Activated B cell treated with CpG ODN at 0.5 μM for 24 hours (primary cell): ENCODE measurements around the gene PALM3. TPM values are rescaled to one million over a fixed set of nuclear protein-coding genes. Genes with fewer than 3 reads are reported as not detected.
"Not testable (repeated sequence)": the region's sequence is repeated elsewhere in the genome, so short reads cannot be mapped to it uniquely, and the experiment has no call there.

ENCODE experiments used
- ATAC-seq: fragments of 200-7000 bp; cut with Tn5 transposase; one replicate; pipeline ENCODE4 v1.10.0; 2021; ENCODE audit warnings: low read depth, mild to moderate bottlenecking, moderate library complexity
- CTCF ChIA-PET: fragments of 350-600 bp; sonication (Branson Sonifier 250); formaldehyde crosslinking; loops from one replicate; lab custom pipeline; 2021; ENCODE audit warnings: antibody characterized with exemption; lab: Charles Lee
- POLR2A ChIA-PET: fragments of 350-600 bp; sonication (Branson Sonifier 250); formaldehyde crosslinking; loops from one replicate; lab custom pipeline; 2021; ENCODE audit warnings: antibody characterized with exemption; lab: Charles Lee
- DNase-seq: peaks from one replicate; pipeline ENCODE4 v3.0.0; 2022
- H3K27ac Mint-ChIP-seq: one replicate; pipeline ENCODE4 v1.8.0; 2020; ENCODE audit warnings: mixed read lengths
- H3K27me3 Mint-ChIP-seq: one replicate; pipeline ENCODE4 v1.8.0; 2021; ENCODE audit warnings: mixed read lengths
- H3K36me3 Mint-ChIP-seq: one replicate; pipeline ENCODE4 v1.8.0; 2021; ENCODE audit warnings: low read depth, mixed read lengths
- H3K4me1 Mint-ChIP-seq: one replicate; pipeline ENCODE4 v1.8.0; 2021; ENCODE audit warnings: mixed read lengths
- H3K4me3 Mint-ChIP-seq: one replicate; pipeline ENCODE4 v1.8.0; 2020; ENCODE audit warnings: mild to moderate bottlenecking, mixed read lengths
- H3K9me3 Mint-ChIP-seq: one replicate; pipeline ENCODE4 v1.8.0; 2020; ENCODE audit warnings: mixed read lengths
- CTCF ChIP-seq: fragments of 200-600 bp; IDR thresholded peaks from one replicate; pipeline ENCODE4 v1.8.0; 2022; ENCODE audit warnings: antibody characterized with exemption, mild to moderate bottlenecking
- intact Hi-C: fragments of 100-400 bp; cut with micrococcal nuclease; formaldehyde crosslinking; loops from one replicate; pipeline ENCODE4 v1.15.1; 2024
- total RNA-seq: library from RNA; stranded (reverse); gene quantifications from 2 replicates; pipeline ENCODE4 v1.2.3, GENCODE V29; 2022

The PALM3 gene
- total RNA-seq, 1 donor from 2014 or later, result not detected

- CTCF ChIA-PET, result interaction anchor here (0.7 to 3.5 kb wide), 13 partner anchors 10 to 173 kb away, joined by 3 to 33 read pairs (median 4); partner anchors contain the start of genes BRME1, CC2D1A, IL27RA and MISP3
- peak; percentile 99 for ATAC-seq
Observed at GRCh38 chr19:14048443-14049153, 13.3 kb downstream of the PALM3 start.

GRCh38 chr19:14047866-14048265 is 14.0 kb downstream of the PALM3 start:
- H3K36me3 Mint-ChIP-seq, result peaks cover 63% of the 10 kb centered on the region
- not testable (repeated sequence) for H3K4me3 Mint-ChIP-seq, H3K9me3 Mint-ChIP-seq, ATAC-seq, H3K4me1 Mint-ChIP-seq, H3K27ac Mint-ChIP-seq, H3K27me3 Mint-ChIP-seq, DNase-seq
- intact Hi-C loops, result loop anchor here (1.0 kb wide), 3 partner anchors 96 to 168 kb away; partner anchors contain the start of gene DCAF15
- ChIA-PET POLR2A (interaction anchor here (0.7 to 1.7 kb wide), 4 partner anchors 41 to 200 kb away, joined by 3 to 5 read pairs (median 3); no protein-coding TSS in a partner anchor), CTCF (interaction anchor here (0.7 to 3.5 kb wide), 13 partner anchors 10 to 172 kb away, joined by 3 to 33 read pairs (median 4); partner anchors contain the start of genes BRME1, CC2D1A, IL27RA and MISP3)

More at GRCh38 chr19:14048443-14049153, 13.3 kb downstream of the PALM3 start:
- Mint-ChIP-seq H3K36me3 (peaks cover 62% of the 10 kb centered on the region), H3K4me1 (no peaks in the 10 kb centered on the region), H3K27ac (no peak overlapping the region), H3K9me3 (no peaks in the 10 kb centered on the region), H3K4me3 (no peak overlapping the region), H3K27me3 (no peaks in the 10 kb centered on the region)
- intact Hi-C loops, result loop anchor here (1.0 kb wide), 3 partner anchors 96 to 168 kb away; partner anchors contain the start of gene DCAF15
- TF ChIP-seq CTCF, result no peak
- POLR2A ChIA-PET, result interaction anchor here (0.7 to 1.7 kb wide), 4 partner anchors 10 to 201 kb away, joined by 3 to 9 read pairs (median 4); no protein-coding TSS in a partner anchor
- peak; percentile 71 for DNase-seq

- not testable (repeated sequence) for DNase-seq
Observed at GRCh38 chr19:14042659-14043608, 18.9 kb downstream of the PALM3 start.

GRCh38 chr19:14039181-14039580 is 22.7 kb downstream of the PALM3 start:
- Mint-ChIP-seq H3K4me3 (no peak overlapping the region), H3K4me1 (peaks cover 14% of the 10 kb centered on the region), H3K27me3 (no peaks in the 10 kb centered on the region), H3K27ac (no peak overlapping the region), H3K36me3 (peaks cover 61% of the 10 kb centered on the region), H3K9me3 (no peaks in the 10 kb centered on the region)
- ChIA-PET CTCF (no interaction called here), POLR2A (interaction anchor here (0.5 kb wide), 1 partner anchor 183 kb away, joined by 11 read pairs; no protein-coding TSS in a partner anchor)
- no peak for TF ChIP-seq CTCF
- DNase-seq, result no peak
- intact Hi-C loops, result no loop called here
- ATAC-seq, result no peak

More at GRCh38 chr19:14042659-14043608, 18.9 kb downstream of the PALM3 start:
- Mint-ChIP-seq H3K27ac (peak overlapping the region; percentile 63), H3K36me3 (peaks cover 67% of the 10 kb centered on the region), H3K4me1 (peaks cover 13% of the 10 kb centered on the region)
- H3K4me3 Mint-ChIP-seq, H3K9me3 Mint-ChIP-seq, H3K27me3 Mint-ChIP-seq: not testable (repeated sequence)
- ATAC-seq, result peak; percentile 80
- POLR2A ChIA-PET, result interaction anchor here (0.6 to 2.0 kb wide), 5 partner anchors 11 to 137 kb away, joined by 3 to 9 read pairs (median 5); partner anchors contain the start of genes BRME1, CC2D1A, DCAF15 and IL27RA
- CTCF ChIA-PET, result interaction anchor here (0.7 to 1.9 kb wide), 8 partner anchors 10 to 206 kb away, joined by 3 to 10 read pairs (median 3); partner anchors contain the start of gene DCAF15
- intact Hi-C loops, result loop anchor here (1.0 kb wide), 1 partner anchor 163 kb away; no protein-coding TSS in a partner anchor

- Mint-ChIP-seq H3K27ac (no peak overlapping the region), H3K36me3 (peaks cover 51% of the 10 kb centered on the region), H3K27me3 (no peaks in the 10 kb centered on the region), H3K9me3 (no peaks in the 10 kb centered on the region), H3K4me3 (no peak overlapping the region), H3K4me1 (peaks cover 18% of the 10 kb centered on the region)
- no peak for DNase-seq
- ChIA-PET CTCF (no interaction called here), POLR2A (interaction anchor here (0.6 to 0.7 kb wide), 2 partner anchors 133 to 349 kb away, joined by 3 to 4 read pairs; no protein-coding TSS in a partner anchor)
- intact Hi-C loops, result no loop called here
- no peak for ATAC-seq
- no peak for TF ChIP-seq CTCF
Observed at GRCh38 chr19:14035706-14036105, 26.2 kb downstream of the PALM3 start.

- Mint-ChIP-seq H3K36me3 (peaks cover 48% of the 10 kb centered on the region), H3K4me1 (peaks cover 18% of the 10 kb centered on the region)
- H3K27ac Mint-ChIP-seq, POLR2A ChIA-PET, DNase-seq, H3K9me3 Mint-ChIP-seq, intact Hi-C loops, H3K4me3 Mint-ChIP-seq, ATAC-seq, H3K27me3 Mint-ChIP-seq: not testable (repeated sequence)
- CTCF ChIA-PET, result interaction anchor here (0.8 kb wide), 1 partner anchor 37 kb away, joined by 4 read pairs; no protein-coding TSS in a partner anchor
Observed at GRCh38 chr19:14035159-14035558, 26.7 kb downstream of the PALM3 start.
